Measurements from ENCODE around the gene UCHL5. TPM values are rescaled to one million over a fixed set of nuclear protein-coding genes. Genes with fewer than 3 reads are reported as not detected.
"Not testable (repeated sequence)": the region's sequence is repeated elsewhere in the genome, so short reads cannot be mapped to it uniquely, and the experiment has no call there.

The UCHL5 gene
- total and polyA plus RNA-seq, 2 experiments from 2014 or later: 42.5 to 67.1 TPM

GRCh38 chr1:193054169-193054675 lies 4.9 kb downstream of the UCHL5 start:
- no peak for DNase-seq (ENCODE audit: low spot score)
- Histone ChIP-seq H3K4me2 (no peak overlapping the region), H3K79me2 (replicated peaks; ENCODE audit: insufficient read depth) (peaks cover 72% of the 10 kb centered on the region), H3K27ac (ENCODE audit: low read depth) (no peak overlapping the region), H3K36me3 (ENCODE audit: insufficient read depth) (no peaks in the 10 kb centered on the region), H3K27me3 (ENCODE audit: insufficient read depth) (no peaks in the 10 kb centered on the region), H3K4me1 (ENCODE audit: insufficient read depth) (peaks cover 7% of the 10 kb centered on the region; the same call in 1 of the 2 replicates), H3F3A (replicated peaks; ENCODE audit: low read depth) (no peaks in the 10 kb centered on the region), H3K9me2 (ENCODE audit: insufficient read depth) (no peaks in the 10 kb centered on the region), H2AFZ (no peak overlapping the region), H4K20me1 (replicated peaks; ENCODE audit: insufficient read depth) (0 out of 2 replicates have a peak, but pooled peaks cover 8% of the 10 kb centered on the region), H3K4me3 (no peak overlapping the region)
- H3K27me3 Mint-ChIP-seq (ENCODE audit: insufficient read depth, low read depth, poor library complexity): peaks cover 8% of the 10 kb centered on the region
- no peaks in the 10 kb centered on the region; the same call in 2 of the 3 replicates for H3K9me3 Mint-ChIP-seq
- ATAC-seq: no peak
- TF ChIP-seq JUNB (IDR thresholded peaks at IDR 0.05; ENCODE audit: unreplicated experiment) (no peak), CREB1 (CRISPR knock-in tag; IDR thresholded peaks at IDR 0.05; ENCODE audit: low read depth) (no peak), ZNF462 (CRISPR knock-in tag; IDR thresholded peaks at IDR 0.05) (no peak), STAT1 (IDR thresholded peaks at IDR 0.05; ENCODE audit: unreplicated experiment) (no peak), POLR2AphosphoS5 (IDR thresholded peaks at IDR 0.05; ENCODE audit: low read depth) (no peak), REST (IDR thresholded peaks at IDR 0.05; ENCODE audit: unreplicated experiment) (no peak), EZH2phosphoT487 (IDR thresholded peaks at IDR 0.05; ENCODE audit: unreplicated experiment) (no peak), EZH2 (IDR thresholded peaks at IDR 0.05; ENCODE audit: low read depth, unreplicated experiment) (no peak)
- H3K36me3 Mint-ChIP-seq (ENCODE audit: low read depth): peaks cover 12% of the 10 kb centered on the region
- no peak overlapping the region for H3K27ac Mint-ChIP-seq
- H3K4me3 Mint-ChIP-seq: no peak overlapping the region
- peaks cover 11% of the 10 kb centered on the region for H3K4me1 Mint-ChIP-seq

DNA sequence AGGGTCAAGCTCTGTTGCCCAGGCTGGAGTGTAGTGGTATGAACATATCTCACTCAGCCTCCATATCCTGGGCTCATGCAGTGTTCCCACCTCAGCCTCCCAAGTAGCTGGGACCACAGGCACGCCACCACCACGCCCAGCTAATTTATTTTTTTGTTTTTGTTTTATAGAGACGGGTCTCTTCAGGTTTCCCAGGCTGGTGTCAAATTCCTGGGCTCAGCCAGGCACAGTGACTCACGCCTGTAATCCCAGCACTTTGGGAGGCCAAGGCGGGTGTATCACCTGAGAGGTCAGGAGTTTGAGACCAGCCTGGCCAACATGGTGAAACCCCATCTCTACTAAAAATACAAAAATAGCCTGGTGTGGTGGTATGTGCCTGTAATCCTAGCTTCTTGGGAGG lies 10.2 kb downstream of the UCHL5 start:
- H3K36me3 Mint-ChIP-seq (ENCODE audit: low read depth): peaks cover 44% of the 10 kb centered on the region; the same call in 2 of the 3 replicates
- not testable (repeated sequence) for H3K4me3 Mint-ChIP-seq; H3F3A ChIP-seq (replicated peaks; ENCODE audit: low read depth); DNase-seq (ENCODE audit: low spot score); H3K4me1 ChIP-seq (ENCODE audit: insufficient read depth); H3K9me3 Mint-ChIP-seq; H3K27me3 ChIP-seq (ENCODE audit: insufficient read depth); H3K27ac Mint-ChIP-seq; H3K36me3 ChIP-seq (ENCODE audit: insufficient read depth); H2AFZ ChIP-seq; H3K4me3 ChIP-seq; ATAC-seq; H3K27ac ChIP-seq (ENCODE audit: low read depth); H3K4me2 ChIP-seq; H3K27me3 Mint-ChIP-seq (ENCODE audit: insufficient read depth, low read depth, poor library complexity); H4K20me1 ChIP-seq (replicated peaks; ENCODE audit: insufficient read depth); H3K9me2 ChIP-seq (ENCODE audit: insufficient read depth)
- H3K79me2 ChIP-seq (replicated peaks; ENCODE audit: insufficient read depth): peaks cover 24% of the 10 kb centered on the region
- peaks cover 11% of the 10 kb centered on the region for H3K4me1 Mint-ChIP-seq

All from GM23338 (cell line).